Liver (tissue), 3 donors: ENCODE data around the gene THSD7B.

Experiments used
- CTCF ChIP-seq: fragments of 150-350 bp; IDR thresholded peaks from 2 replicates; pipeline ENCODE4 v1.5.1; 2017; ENCODE audit warnings: improper control_type of control experiment, low read depth, low read length; ENCODE audit not compliant: missing input control
- FOXA1 ChIP-seq: IDR thresholded peaks from 2 replicates; pipeline ENCODE4 v1.6.1; 2016; ENCODE audit warnings: antibody characterized with exemption
- JUND ChIP-seq, 2 donors: IDR thresholded peaks; 2 replicates each; pipeline ENCODE4 v1.6.1; 2016; ENCODE audit warnings: antibody characterized with exemption in 2 of 2
- MAX ChIP-seq: IDR thresholded peaks from 2 replicates; pipeline ENCODE4 v1.6.1; 2016; ENCODE audit warnings: antibody characterized with exemption
- REST ChIP-seq: IDR thresholded peaks from 2 replicates; pipeline ENCODE4 v1.6.1; 2016; ENCODE audit warnings: antibody characterized with exemption, mild to moderate bottlenecking
- RXRA ChIP-seq, 2 donors: IDR thresholded peaks; 2 replicates each; pipeline ENCODE4 v1.6.1; 2017 to 2018; ENCODE audit warnings: antibody characterized with exemption in 2 of 2, mild to moderate bottlenecking in 1 of 2
- TAF1 ChIP-seq: conservative IDR thresholded peaks from 2 replicates; pipeline ENCODE4 v1.6.1; 2016; ENCODE audit warnings: antibody characterized with exemption, mild to moderate bottlenecking
- donor health status: healthy.
- donor health status: healthy.

- no peak for TF ChIP-seq CTCF
- no peak for TF ChIP-seq TAF1
- no peak for TF ChIP-seq MAX
- no peak for TF ChIP-seq REST
- no peak for TF ChIP-seq JUND (IDR thresholded peaks at IDR 0.05)
- TF ChIP-seq RXRA (IDR thresholded peaks at IDR 0.05), result no peak
- TF ChIP-seq FOXA1, result no peak
These were observed 910.4 kb downstream of the THSD7B start for GRCh38 chr2:137675584-137676327.
